GM19463 (cell line): ENCODE data around the gene EML6.
A peak's percentile ranks its signal among the peaks of the same experiment; 100 is the strongest.

Experiments used
- ATAC-seq: cut with Tn5 transposase; IDR thresholded peaks from one replicate; pipeline ENCODE4 v1.9.1; 2021; ENCODE audit warnings: mild to moderate bottlenecking, moderate library complexity; ENCODE audit not compliant: unreplicated experiment

Gene EML6

GRCh38 chr2:54704688-54705605 lies 18.5 kb upstream of the EML6 start:
- no peak for ATAC-seq

- no peak for ATAC-seq
These were observed 16.8 kb upstream of the EML6 start for GRCh38 chr2:54706622-54707021.

- ATAC-seq, result peak; percentile 27
These were observed 14.7 kb upstream of the EML6 start for GRCh38 chr2:54708584-54709335.

GRCh38 chr2:54709336-54709809 lies 14.1 kb upstream of the EML6 start:
- ATAC-seq, result peak; percentile 35

GRCh38 chr2:54710216-54710615 lies 13.2 kb upstream of the EML6 start:
- no peak for ATAC-seq

GRCh38 chr2:54712516-54712915 lies 10.9 kb upstream of the EML6 start:
- ATAC-seq, result no peak

GRCh38 chr2:54714996-54715395 lies 8.5 kb upstream of the EML6 start:
- no peak for ATAC-seq

- no peak for ATAC-seq
These were observed 7.1 kb upstream of the EML6 start for GRCh38 chr2:54716375-54716774.

- ATAC-seq, result no peak
These were observed 2.9 kb upstream of the EML6 start for GRCh38 chr2:54720563-54720962.

GRCh38 chr2:54722641-54723040 lies 821 bp upstream of the EML6 start:
- no peak for ATAC-seq

- no peak for ATAC-seq
These were observed 616 bp downstream of the EML6 start for GRCh38 chr2:54723996-54724559.

- no peak for ATAC-seq
These were observed 1.3 kb downstream of the EML6 start for GRCh38 chr2:54724560-54725342.

GRCh38 chr2:54725343-54726099 lies 2.1 kb downstream of the EML6 start:
- no peak for ATAC-seq

- no peak for ATAC-seq
These were observed 3.0 kb downstream of the EML6 start for GRCh38 chr2:54726431-54726830.

GRCh38 chr2:54726940-54727339 lies 3.5 kb downstream of the EML6 start:
- ATAC-seq, result no peak

GRCh38 chr2:54728669-54729120 lies 5.2 kb downstream of the EML6 start:
- no peak for ATAC-seq

GRCh38 chr2:54735636-54736035 lies 12.2 kb downstream of the EML6 start:
- ATAC-seq, result no peak

GRCh38 chr2:54738281-54738680 lies 14.8 kb downstream of the EML6 start:
- no peak for ATAC-seq

- no peak for ATAC-seq
These were observed 16.9 kb downstream of the EML6 start for GRCh38 chr2:54740333-54740732.

GRCh38 chr2:54741250-54741649 lies 17.8 kb downstream of the EML6 start:
- ATAC-seq, result no peak
